Amygdala (tissue), 56 donors: ENCODE results near the gene CMIP.

ENCODE experiments used
- DNase-seq, 56 donors: peaks; one replicate each; lab custom pipeline; 2025; lab: John Stamatoyannopoulos, UW

CMIP gene

GRCh38 chr16:81558444-81559175 lies 114.0 kb downstream of the CMIP start:
- DNase-seq, result peak in 3 of 56 donors; percentile 8 to 12 (median 12)

GRCh38 chr16:81560979-81561657 lies 116.5 kb downstream of the CMIP start:
- DNase-seq, result no peak

GRCh38 chr16:81562174-81562849 lies 117.7 kb downstream of the CMIP start:
- DNase-seq, result peak in 1 of 56 donors; percentile 59

- DNase-seq, result no peak
Observed at GRCh38 chr16:81562926-81563325, 118.3 kb downstream of the CMIP start.

- DNase-seq, result peak in 20 of 56 donors; percentile 5 to 53 (median 20)
Observed at GRCh38 chr16:81564421-81564911, 119.9 kb downstream of the CMIP start.

GRCh38 chr16:81565321-81566028 lies 120.9 kb downstream of the CMIP start:
- no peak for DNase-seq

- no peak for DNase-seq
Observed at GRCh38 chr16:81566086-81567007, 121.7 kb downstream of the CMIP start.

- no peak for DNase-seq
Observed at GRCh38 chr16:81567087-81567486, 122.5 kb downstream of the CMIP start.

- DNase-seq, result peak in 8 of 56 donors; percentile 10 to 36 (median 15)
Observed at GRCh38 chr16:81567987-81568748, 123.6 kb downstream of the CMIP start.

GRCh38 chr16:81568749-81569087 lies 124.1 kb downstream of the CMIP start:
- no peak for DNase-seq

- DNase-seq, result no peak
Observed at GRCh38 chr16:81569361-81570034, 124.9 kb downstream of the CMIP start.

- no peak for DNase-seq
Observed at GRCh38 chr16:81570151-81570846, 125.7 kb downstream of the CMIP start.

- DNase-seq, result no peak
Observed at GRCh38 chr16:81571175-81571574, 126.6 kb downstream of the CMIP start.

- no peak for DNase-seq
Observed at GRCh38 chr16:81571592-81572385, 127.2 kb downstream of the CMIP start.

GRCh38 chr16:81572386-81573144 lies 128.0 kb downstream of the CMIP start:
- no peak for DNase-seq

GRCh38 chr16:81573533-81574020 lies 129.0 kb downstream of the CMIP start:
- DNase-seq, result no peak
